Measurements from ENCODE around the gene EXT2.

The EXT2 gene

DNA sequence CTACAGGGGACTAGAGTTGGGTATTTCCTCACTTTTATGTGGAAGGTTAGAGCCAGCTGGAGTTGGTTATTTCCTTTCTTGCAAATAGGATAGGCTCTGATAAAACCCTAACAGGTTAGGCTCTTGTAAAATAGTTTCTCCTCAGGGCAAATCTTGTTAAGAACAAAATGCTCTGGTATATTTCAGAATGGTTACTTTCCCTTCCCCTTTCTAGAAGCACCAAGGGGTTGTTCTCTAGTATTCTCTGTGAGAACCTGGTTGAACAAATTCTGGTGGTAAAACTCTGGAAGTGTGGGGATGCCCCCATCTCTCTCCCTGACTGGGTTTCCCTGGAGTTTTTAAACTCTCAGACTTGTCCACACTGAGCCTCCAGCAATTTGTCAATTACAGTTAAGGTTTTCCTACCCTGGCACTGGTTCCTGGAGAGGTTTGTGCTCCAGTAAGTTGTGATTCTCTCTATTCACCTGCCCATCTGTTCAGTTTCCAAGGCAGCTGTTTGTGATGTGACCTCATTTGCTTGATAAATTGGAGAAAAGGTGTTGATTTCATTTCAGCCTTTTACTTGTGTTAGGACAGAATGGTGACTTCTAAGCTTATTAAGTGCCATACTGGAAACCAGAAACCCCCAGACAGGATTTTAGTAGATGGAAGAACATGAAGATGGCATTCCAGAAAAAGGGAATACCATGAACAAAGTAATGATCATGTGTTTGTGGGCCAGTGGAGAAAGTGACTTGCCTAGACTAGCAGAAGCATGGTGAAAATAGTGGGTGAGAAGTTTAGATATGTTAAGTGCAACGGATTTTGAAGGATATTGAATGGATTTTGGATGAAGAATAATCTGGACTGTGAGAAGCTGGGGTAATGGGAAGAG lies 64.6 kb downstream of the EXT2 start:
- H3K27me3 ChIP-seq (replicated peaks; ENCODE audit: insufficient read depth, low read length) = no peaks in the 10 kb centered on the region
- no peaks in the 10 kb centered on the region for H3K79me2 ChIP-seq (ENCODE audit: low read length)
- H3K9me3 ChIP-seq (replicated peaks; ENCODE audit: insufficient read depth, low read length) = no peaks in the 10 kb centered on the region
- no peaks in the 10 kb centered on the region for H3K4me1 ChIP-seq (ENCODE audit: low read length)
- H3K9me2 ChIP-seq (replicated peaks; ENCODE audit: insufficient read depth, low read length) = no peaks in the 10 kb centered on the region
- no peak overlapping the region for H2AFZ ChIP-seq (ENCODE audit: low read length)
- H3F3A ChIP-seq (ENCODE audit: insufficient read depth, low read length) = no peaks in the 10 kb centered on the region
- no peaks in the 10 kb centered on the region for H3K36me3 ChIP-seq (replicated peaks; ENCODE audit: insufficient read depth, low read length)
- no peak overlapping the region for H3K4me2 ChIP-seq (ENCODE audit: low read depth, low read length)
- H4K20me1 ChIP-seq (ENCODE audit: insufficient read depth, low read length) = no peaks in the 10 kb centered on the region
- no peak for DNase-seq
- H3K27ac ChIP-seq (ENCODE audit: low read length) = no peak overlapping the region
- H3K9ac ChIP-seq (ENCODE audit: low read length) = no peak overlapping the region
- H3K4me3 ChIP-seq (ENCODE audit: low read length) = no peak overlapping the region
- TF ChIP-seq EZH2 (optimal IDR thresholded peaks at IDR 0.05; ENCODE audit: low read depth, low read length) = no peak
- TF ChIP-seq, protein P1, sequence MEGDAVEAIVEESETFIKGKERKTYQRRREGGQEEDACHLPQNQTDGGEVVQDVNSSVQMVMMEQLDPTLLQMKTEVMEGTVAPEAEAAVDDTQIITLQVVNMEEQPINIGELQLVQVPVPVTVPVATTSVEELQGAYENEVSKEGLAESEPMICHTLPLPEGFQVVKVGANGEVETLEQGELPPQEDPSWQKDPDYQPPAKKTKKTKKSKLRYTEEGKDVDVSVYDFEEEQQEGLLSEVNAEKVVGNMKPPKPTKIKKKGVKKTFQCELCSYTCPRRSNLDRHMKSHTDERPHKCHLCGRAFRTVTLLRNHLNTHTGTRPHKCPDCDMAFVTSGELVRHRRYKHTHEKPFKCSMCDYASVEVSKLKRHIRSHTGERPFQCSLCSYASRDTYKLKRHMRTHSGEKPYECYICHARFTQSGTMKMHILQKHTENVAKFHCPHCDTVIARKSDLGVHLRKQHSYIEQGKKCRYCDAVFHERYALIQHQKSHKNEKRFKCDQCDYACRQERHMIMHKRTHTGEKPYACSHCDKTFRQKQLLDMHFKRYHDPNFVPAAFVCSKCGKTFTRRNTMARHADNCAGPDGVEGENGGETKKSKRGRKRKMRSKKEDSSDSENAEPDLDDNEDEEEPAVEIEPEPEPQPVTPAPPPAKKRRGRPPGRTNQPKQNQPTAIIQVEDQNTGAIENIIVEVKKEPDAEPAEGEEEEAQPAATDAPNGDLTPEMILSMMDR (IDR thresholded peaks at IDR 0.05; ENCODE audit: low read length) = no peak
- TF ChIP-seq EZH2phosphoT487 (IDR thresholded peaks at IDR 0.05; ENCODE audit: low read length) = no peak

DNA sequence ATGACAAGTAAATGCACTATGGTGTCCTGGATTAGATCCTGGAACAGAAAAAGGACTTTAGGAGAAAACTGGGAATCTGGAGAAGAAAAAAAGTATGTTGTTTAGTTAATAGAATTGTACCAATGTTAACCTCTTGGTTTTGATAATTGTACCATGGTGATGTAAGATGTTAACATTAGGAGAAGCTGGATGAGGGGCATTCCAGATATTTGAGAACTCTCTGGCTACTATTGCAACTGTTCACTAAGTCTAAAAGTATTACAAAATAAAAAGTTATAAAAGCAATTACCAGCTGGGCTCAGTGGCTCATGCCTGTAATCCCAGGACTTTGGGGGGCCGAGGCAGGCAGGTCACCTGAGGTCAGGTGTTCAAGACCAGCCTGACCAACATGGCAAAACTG lies 66.5 kb downstream of the EXT2 start:
- Histone ChIP-seq H3K79me2 (ENCODE audit: low read length) (no peaks in the 10 kb centered on the region), H4K20me1 (ENCODE audit: insufficient read depth, low read length) (no peaks in the 10 kb centered on the region), H3K9ac (ENCODE audit: low read length) (no peak overlapping the region), H3K9me3 (replicated peaks; ENCODE audit: insufficient read depth, low read length) (no peaks in the 10 kb centered on the region), H2AFZ (ENCODE audit: low read length) (no peak overlapping the region), H3K9me2 (replicated peaks; ENCODE audit: insufficient read depth, low read length) (no peaks in the 10 kb centered on the region), H3F3A (ENCODE audit: insufficient read depth, low read length) (no peaks in the 10 kb centered on the region), H3K4me3 (ENCODE audit: low read length) (no peak overlapping the region), H3K4me2 (ENCODE audit: low read depth, low read length) (no peak overlapping the region), H3K27me3 (replicated peaks; ENCODE audit: insufficient read depth, low read length) (no peaks in the 10 kb centered on the region), H3K27ac (ENCODE audit: low read length) (no peak overlapping the region), H3K36me3 (replicated peaks; ENCODE audit: insufficient read depth, low read length) (no peaks in the 10 kb centered on the region), H3K4me1 (ENCODE audit: low read length) (no peaks in the 10 kb centered on the region)
- TF ChIP-seq EZH2phosphoT487 (IDR thresholded peaks at IDR 0.05; ENCODE audit: low read length) (no peak), EZH2 (optimal IDR thresholded peaks at IDR 0.05; ENCODE audit: low read depth, low read length) (no peak)
- TF ChIP-seq, protein P1 (IDR thresholded peaks at IDR 0.05; ENCODE audit: low read length) = no peak
- no peak for DNase-seq

DNA sequence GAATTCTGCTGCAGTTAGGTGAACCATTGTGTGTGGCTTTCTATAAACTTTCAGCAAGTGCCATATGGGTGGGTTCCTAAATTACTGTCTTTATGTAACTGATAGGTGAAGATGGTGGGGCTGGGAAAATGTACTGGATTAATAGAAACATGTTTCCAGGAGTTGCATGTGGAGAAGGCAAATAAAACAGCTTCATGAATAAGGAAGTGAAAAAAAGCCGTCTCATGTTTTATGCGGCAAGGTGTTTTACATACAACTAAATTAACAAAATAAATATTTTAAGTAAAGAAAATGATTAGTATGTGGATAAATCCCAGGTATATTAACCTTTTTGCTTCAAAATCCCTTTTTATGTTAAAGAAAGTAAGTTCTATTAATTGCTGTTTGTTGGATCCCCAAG lies 67.2 kb downstream of the EXT2 start:
- no peak overlapping the region for H3K27ac ChIP-seq (ENCODE audit: low read length)
- TF ChIP-seq EZH2phosphoT487 (IDR thresholded peaks at IDR 0.05; ENCODE audit: low read length) (no peak), EZH2 (optimal IDR thresholded peaks at IDR 0.05; ENCODE audit: low read depth, low read length) (no peak)
- TF ChIP-seq, protein P1 (IDR thresholded peaks at IDR 0.05; ENCODE audit: low read length) = no peak
- H3K4me1 ChIP-seq (ENCODE audit: low read length) = no peaks in the 10 kb centered on the region
- H2AFZ ChIP-seq (ENCODE audit: low read length) = no peak overlapping the region
- H3K9me3 ChIP-seq (replicated peaks; ENCODE audit: insufficient read depth, low read length) = no peaks in the 10 kb centered on the region
- no peak overlapping the region for H3K4me3 ChIP-seq (ENCODE audit: low read length)
- no peaks in the 10 kb centered on the region for H3K9me2 ChIP-seq (replicated peaks; ENCODE audit: insufficient read depth, low read length)
- no peaks in the 10 kb centered on the region for H3K36me3 ChIP-seq (replicated peaks; ENCODE audit: insufficient read depth, low read length)
- no peaks in the 10 kb centered on the region for H4K20me1 ChIP-seq (ENCODE audit: insufficient read depth, low read length)
- no peak overlapping the region for H3K4me2 ChIP-seq (ENCODE audit: low read depth, low read length)
- no peaks in the 10 kb centered on the region for H3K79me2 ChIP-seq (ENCODE audit: low read length)
- H3K9ac ChIP-seq (ENCODE audit: low read length) = no peak overlapping the region
- no peaks in the 10 kb centered on the region for H3K27me3 ChIP-seq (replicated peaks; ENCODE audit: insufficient read depth, low read length)
- H3F3A ChIP-seq (ENCODE audit: insufficient read depth, low read length) = no peaks in the 10 kb centered on the region
- DNase-seq = no peak

Data from MM.1S (cell line).